Retinal pigment epithelial cell (primary cell): Measurements from ENCODE around the gene RNGTT.

ENCODE experiments used
- DNase-seq: peaks from one replicate; pipeline ENCODE4 v3.0.0-alpha.2; 2010; ENCODE audit warnings: low read depth
- H3K4me3 ChIP-seq: 2 replicates; pipeline ENCODE4 v1.5.1; 2011; ENCODE audit warnings: mild to moderate bottlenecking, low read length, control low read depth, moderate library complexity
- CTCF ChIP-seq: conservative IDR thresholded peaks from 2 replicates; pipeline ENCODE4 v1.5.1; 2011; ENCODE audit warnings: low read depth, low read length, control low read depth, inconsistent platforms

RNGTT gene

DNA sequence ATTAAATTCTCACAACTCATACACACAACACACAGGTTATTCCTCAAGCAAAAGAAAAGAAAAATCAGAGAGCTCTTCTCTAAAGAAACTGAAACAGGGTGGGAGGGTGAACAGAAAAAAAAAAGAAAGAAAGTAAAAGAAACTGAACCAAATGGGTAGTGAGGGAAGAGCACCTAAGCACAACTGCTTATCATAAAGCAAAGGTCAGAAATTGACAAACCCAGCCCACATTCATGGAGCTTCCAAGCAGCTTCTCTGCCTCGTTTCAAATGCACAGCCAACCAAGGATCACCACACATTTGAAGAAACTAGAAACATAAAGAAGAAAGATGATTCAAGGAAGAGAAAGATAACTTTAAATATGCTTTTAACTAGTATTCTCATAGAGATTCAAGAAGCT, 90.5 kb downstream of the RNGTT start:
- TF ChIP-seq CTCF: no peak
- no peak overlapping the region for H3K4me3 ChIP-seq
- DNase-seq: no peak

DNA sequence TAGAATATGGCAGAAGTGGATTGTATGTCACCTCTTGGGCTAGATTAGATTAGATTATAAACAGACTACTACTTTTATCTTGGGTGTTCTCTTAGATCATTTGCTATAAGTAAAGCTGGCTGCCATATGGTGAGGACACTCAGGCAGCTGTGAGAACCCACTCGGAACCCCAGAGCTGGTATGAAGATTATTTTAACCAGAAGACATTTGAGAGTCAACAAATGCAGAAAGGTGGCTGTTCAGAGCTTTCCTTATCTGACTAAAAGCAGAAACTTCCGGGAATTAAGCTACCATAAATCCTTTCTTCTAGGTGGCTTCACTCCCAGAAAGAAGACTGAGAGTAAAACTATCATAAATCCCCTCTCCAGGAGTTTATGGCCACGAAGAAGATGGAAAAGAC, 91.9 kb downstream of the RNGTT start:
- DNase-seq: no peak
- TF ChIP-seq CTCF: no peak
- no peak overlapping the region for H3K4me3 ChIP-seq

DNA sequence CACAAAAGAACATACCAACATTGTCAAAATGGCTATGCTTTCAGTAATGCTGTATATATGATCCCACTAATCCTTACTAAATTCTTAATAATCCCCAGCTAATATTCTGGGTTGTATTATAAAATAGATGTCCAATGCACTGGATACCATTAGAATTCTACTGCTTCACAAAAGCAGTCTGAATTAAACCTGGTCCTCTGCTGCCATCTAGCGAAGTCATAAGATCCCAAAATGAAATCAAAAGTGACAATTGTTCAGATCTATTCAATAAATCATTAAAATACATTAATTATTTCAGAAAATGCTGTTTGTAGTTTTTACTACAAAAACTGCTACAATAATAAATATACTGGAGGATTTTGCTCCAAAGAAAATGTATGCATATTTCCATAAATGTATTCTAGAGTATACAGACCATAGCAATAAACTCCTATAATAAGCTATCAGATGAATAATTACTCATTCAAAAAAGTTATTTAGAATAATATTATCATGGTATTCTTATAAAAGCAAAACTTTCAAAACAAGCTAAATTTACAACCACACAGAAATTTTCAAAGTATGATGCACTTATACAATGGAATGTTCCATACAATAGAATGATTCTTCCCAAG, 92.6 kb downstream of the RNGTT start:
- no peak overlapping the region for H3K4me3 ChIP-seq
- no peak for DNase-seq
- peak; percentile 56 for TF ChIP-seq CTCF

DNA sequence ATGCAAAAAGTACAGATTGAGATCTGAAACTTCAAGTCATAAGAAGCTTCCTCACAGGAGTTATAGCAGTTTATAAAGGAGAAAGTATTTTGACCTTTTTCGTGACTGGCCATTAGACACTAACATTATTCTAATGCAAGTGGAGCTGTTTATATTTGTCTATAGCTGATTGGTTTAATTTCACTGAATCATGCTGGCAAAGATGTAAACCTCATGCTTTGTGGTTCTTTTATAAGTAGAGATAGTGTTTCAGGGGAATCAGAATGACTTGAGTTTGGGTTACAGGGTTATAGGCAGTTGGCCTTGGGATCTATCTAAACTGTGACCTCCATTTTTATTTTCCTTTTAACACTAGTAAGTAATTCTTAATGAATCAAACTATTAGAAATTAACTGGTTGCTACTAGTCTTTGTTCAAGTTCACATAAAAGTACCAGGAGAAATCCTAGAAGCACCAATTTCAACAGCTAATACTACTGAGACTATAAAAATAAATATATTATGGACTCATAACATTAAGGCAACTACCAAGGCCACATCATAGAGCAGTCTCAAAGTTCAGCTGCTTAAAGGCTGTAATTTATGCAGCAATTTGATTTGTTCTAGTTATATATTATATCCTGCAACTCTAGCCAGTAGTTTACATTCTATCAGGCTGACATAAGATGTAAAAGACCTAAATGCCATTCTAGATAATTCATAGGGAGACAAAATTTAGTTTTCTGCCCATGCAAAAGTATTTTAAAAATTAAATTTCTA, 94.0 kb downstream of the RNGTT start:
- no peak for TF ChIP-seq CTCF
- no peak overlapping the region for H3K4me3 ChIP-seq
- DNase-seq: no peak

DNA sequence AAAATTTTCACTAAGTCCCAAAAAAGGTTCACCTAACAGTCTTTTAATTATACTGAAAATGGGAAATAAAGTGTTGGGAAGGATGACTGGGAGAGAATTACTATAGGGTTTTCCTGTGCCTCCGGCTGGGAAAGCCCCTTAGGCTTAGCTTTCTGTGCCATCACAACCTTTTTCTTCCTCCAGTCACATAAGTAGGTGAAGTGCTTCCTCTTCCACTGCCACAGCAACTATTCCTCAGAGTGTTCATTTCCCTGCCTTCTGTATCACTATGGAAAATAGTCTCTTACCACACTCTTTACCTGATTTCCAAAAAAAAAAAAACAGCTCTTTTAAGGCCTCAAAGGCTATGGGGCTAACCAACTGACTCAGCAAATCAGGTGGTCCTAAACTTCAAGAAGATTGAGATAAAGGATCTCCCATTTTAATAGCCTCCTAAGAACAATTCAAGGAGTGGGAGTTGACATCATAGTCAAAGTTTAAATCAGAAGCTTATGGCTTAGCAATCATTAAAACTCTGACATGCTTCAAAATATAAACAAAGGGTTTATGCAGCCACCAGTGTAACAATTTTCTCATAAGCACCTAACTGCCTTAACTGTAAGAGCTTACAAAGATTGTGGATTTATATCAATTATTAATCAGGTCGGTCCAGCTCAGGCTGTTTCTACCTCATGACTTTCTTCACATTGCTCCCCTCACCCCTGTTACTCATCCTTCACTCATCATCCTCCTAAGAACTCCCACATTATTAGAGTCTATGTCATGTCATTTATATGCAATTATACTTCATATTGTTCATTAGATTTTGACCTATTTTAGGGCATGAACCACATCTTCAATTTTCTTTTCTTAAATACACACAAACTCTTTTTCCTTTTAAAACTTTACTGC, 95.3 kb downstream of the RNGTT start:
- no peak overlapping the region for H3K4me3 ChIP-seq
- no peak for TF ChIP-seq CTCF
- DNase-seq: no peak

DNA sequence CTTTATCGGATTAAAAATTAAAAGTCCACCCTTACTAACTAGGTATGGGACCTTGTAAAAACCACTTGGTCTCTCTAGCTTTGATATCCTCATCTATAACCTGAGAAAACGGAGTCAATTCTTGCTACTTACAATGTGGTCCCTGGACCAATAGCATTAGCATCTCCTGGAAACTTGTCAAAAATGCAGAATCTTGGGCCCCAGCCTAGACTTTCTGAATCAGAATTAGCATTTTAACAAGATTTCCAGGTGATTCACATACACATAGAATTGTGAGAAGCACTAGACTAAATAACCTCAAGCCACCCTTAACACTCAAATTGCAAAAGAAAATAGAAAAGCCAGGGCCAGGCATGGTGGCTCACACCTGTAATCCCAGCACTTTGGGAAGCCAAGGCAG, 96.6 kb downstream of the RNGTT start:
- no peak overlapping the region for H3K4me3 ChIP-seq
- no peak for TF ChIP-seq CTCF
- no peak for DNase-seq
